Measurements from ENCODE around the gene BRSK2.

The BRSK2 gene

GRCh38 chr11:1466784-1467183, 77.0 kb downstream of the BRSK2 start:
- ATAC-seq, result no peak
- TF ChIP-seq BACH2 (CRISPR knock-in tag; IDR thresholded peaks at IDR 0.05; ENCODE audit: borderline replicate concordance) (no peak), ESRRG (CRISPR knock-in tag; IDR thresholded peaks at IDR 0.05) (no peak), TSHZ2 (CRISPR knock-in tag; IDR thresholded peaks at IDR 0.05) (no peak), TOX (CRISPR knock-in tag; IDR thresholded peaks at IDR 0.05; ENCODE audit: borderline replicate concordance) (no peak), ISL1 (CRISPR knock-in tag; IDR thresholded peaks at IDR 0.05) (no peak), OSR1 (CRISPR knock-in tag; IDR thresholded peaks at IDR 0.05) (no peak), ZFP3 (CRISPR knock-in tag; IDR thresholded peaks at IDR 0.05) (no peak), GLIS3 (CRISPR knock-in tag; IDR thresholded peaks at IDR 0.05) (no peak), PATZ1 (CRISPR knock-in tag; IDR thresholded peaks at IDR 0.05; ENCODE audit: borderline replicate concordance) (no peak), PPARA (CRISPR knock-in tag; IDR thresholded peaks at IDR 0.05; ENCODE audit: borderline replicate concordance) (no peak), CSDC2 (CRISPR knock-in tag; IDR thresholded peaks at IDR 0.05) (no peak), CSRNP3 (CRISPR knock-in tag; IDR thresholded peaks at IDR 0.05) (no peak), TCF4 (CRISPR knock-in tag; IDR thresholded peaks at IDR 0.05; ENCODE audit: borderline replicate concordance) (no peak)

GRCh38 chr11:1467270-1467669, 77.5 kb downstream of the BRSK2 start:
- no peak for ATAC-seq
- TF ChIP-seq PATZ1 (CRISPR knock-in tag; IDR thresholded peaks at IDR 0.05; ENCODE audit: borderline replicate concordance), result no peak
- TF ChIP-seq RARB (CRISPR knock-in tag; IDR thresholded peaks at IDR 0.05), result no peak
- TF ChIP-seq CSRNP3 (CRISPR knock-in tag; IDR thresholded peaks at IDR 0.05), result no peak
- no peak for TF ChIP-seq CREB5 (CRISPR knock-in tag; IDR thresholded peaks at IDR 0.05; ENCODE audit: low read depth)
- no peak for TF ChIP-seq TOX (CRISPR knock-in tag; IDR thresholded peaks at IDR 0.05; ENCODE audit: borderline replicate concordance)

GRCh38 chr11:1468002-1468401, 78.3 kb downstream of the BRSK2 start:
- no peak; the same call in 2 of the 3 replicates for ATAC-seq
- no peak for TF ChIP-seq PPARA (CRISPR knock-in tag; IDR thresholded peaks at IDR 0.05; ENCODE audit: borderline replicate concordance)

- no peak for ATAC-seq
- TF ChIP-seq SNAI2 (CRISPR knock-in tag; IDR thresholded peaks at IDR 0.05), result no peak
- TF ChIP-seq RARB (CRISPR knock-in tag; IDR thresholded peaks at IDR 0.05), result no peak
- no peak for TF ChIP-seq PPARA (CRISPR knock-in tag; IDR thresholded peaks at IDR 0.05; ENCODE audit: borderline replicate concordance)
- TF ChIP-seq ISL1 (CRISPR knock-in tag; IDR thresholded peaks at IDR 0.05), result no peak
- no peak for TF ChIP-seq ZC3H10 (CRISPR knock-in tag; IDR thresholded peaks at IDR 0.05)
Measured at GRCh38 chr11:1468473-1469066, 78.8 kb downstream of the BRSK2 start.

Measured in SK-N-SH treated with all-trans-retinoic acid at 6 μM for 48 hours (cell line).